Measurements from ENCODE around the gene FHIP2A.

Gene FHIP2A

DNA sequence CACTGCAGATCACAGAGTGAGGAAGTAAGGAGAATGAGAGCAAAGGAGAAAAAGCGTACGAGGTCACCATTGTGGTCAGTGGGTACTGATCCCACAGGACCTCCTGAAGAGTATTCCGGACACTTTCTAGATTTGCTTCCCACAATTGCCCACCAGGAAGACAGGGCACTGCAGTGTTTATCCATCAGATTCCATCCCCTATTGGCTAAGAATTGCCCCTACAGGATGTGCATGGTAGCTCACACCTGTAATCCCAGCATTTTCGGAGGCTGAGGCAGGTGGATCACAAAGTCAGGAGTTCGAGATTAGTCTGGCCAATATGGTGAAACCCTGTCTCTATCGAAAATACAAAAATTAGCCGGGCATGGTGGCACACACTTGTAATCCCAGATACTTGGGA lies 5.3 kb upstream of the FHIP2A start (continued):
- TF ChIP-seq ZNF121 (tag by site-specific recombination; IDR thresholded peaks at IDR 0.05): no peak
- TF ChIP-seq PRDM6 (tag by site-specific recombination; IDR thresholded peaks at IDR 0.05): no peak
- no peak for TF ChIP-seq KLF9 (tag by site-specific recombination; IDR thresholded peaks at IDR 0.05; ENCODE audit: low read depth)
- no peak for TF ChIP-seq ZSCAN5A (tag by site-specific recombination; IDR thresholded peaks at IDR 0.05)

DNA sequence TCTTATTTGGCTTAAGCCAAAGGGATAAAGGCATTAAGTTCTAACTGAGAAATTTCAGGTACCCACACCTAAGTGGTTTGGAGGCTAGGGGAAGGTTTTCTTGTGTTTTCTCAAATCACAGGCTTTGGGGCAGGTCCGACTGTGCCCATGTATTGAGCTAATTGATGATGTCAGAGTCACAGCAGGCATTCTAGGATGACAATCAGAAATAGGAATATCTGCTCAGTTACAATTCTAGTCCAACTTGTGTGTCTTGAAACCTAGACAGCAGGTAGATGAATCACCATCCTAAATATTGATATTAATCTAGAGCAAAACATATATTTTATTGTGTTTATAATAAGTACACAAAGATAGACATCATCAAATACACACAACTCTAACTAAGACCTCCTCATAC lies 2.3 kb upstream of the FHIP2A start:
- no peaks in the 10 kb centered on the region for H3K9me3 ChIP-seq (ENCODE audit: control insufficient read depth, insufficient read depth, low read depth, low read length)
- POLR2A ChIA-PET: no interaction called here
- peaks cover 11% of the 10 kb centered on the region for H3K4me1 ChIP-seq (ENCODE audit: control insufficient read depth, insufficient read depth, low read length)
- H3K4me3 ChIP-seq (ENCODE audit: low read depth, low read length): no peak overlapping the region
- H3K27ac ChIP-seq (ENCODE audit: extremely low read depth, low read depth, low read length): no peak overlapping the region
- CTCF ChIA-PET: no interaction called here
- no peaks in the 10 kb centered on the region for H3K36me3 ChIP-seq (ENCODE audit: control insufficient read depth in 2 of 2, insufficient read depth in 1 of 2, low read length in 2 of 2)
- TF ChIP-seq ZNF530 (tag by site-specific recombination; IDR thresholded peaks at IDR 0.05; ENCODE audit: low read depth) (no peak), ZBTB21 (tag by site-specific recombination; IDR thresholded peaks at IDR 0.05) (0 out of 2 replicates have a peak, but pooled peaks have one; percentile 38), ZNF184 (tag by site-specific recombination; IDR thresholded peaks at IDR 0.05) (no peak), PRDM10 (tag by site-specific recombination; IDR thresholded peaks at IDR 0.05) (no peak), WT1 (tag by site-specific recombination; IDR thresholded peaks at IDR 0.05) (no peak), ZNF791 (tag by site-specific recombination; IDR thresholded peaks at IDR 0.05) (no peak), ZNF354C (tag by site-specific recombination; IDR thresholded peaks at IDR 0.05; ENCODE audit: borderline replicate concordance, low read depth) (no peak), GLI2 (tag by site-specific recombination; IDR thresholded peaks at IDR 0.05; ENCODE audit: borderline replicate concordance, low read depth) (no peak), ZNF596 (tag by site-specific recombination; IDR thresholded peaks at IDR 0.05) (no peak), SCRT2 (tag by site-specific recombination; IDR thresholded peaks at IDR 0.05) (no peak), ZNF544 (tag by site-specific recombination; IDR thresholded peaks at IDR 0.05) (no peak), ZNF148 (tag by site-specific recombination; IDR thresholded peaks at IDR 0.05; ENCODE audit: borderline replicate concordance) (no peak), MEIS1 (CRISPR knock-in tag; IDR thresholded peaks at IDR 0.05; ENCODE audit: borderline replicate concordance) (no peak), ZNF280D (tag by site-specific recombination; IDR thresholded peaks at IDR 0.05) (no peak), ZNF654 (tag by site-specific recombination; IDR thresholded peaks at IDR 0.05; ENCODE audit: low read depth) (no peak)
- TF ChIP-seq, protein P1, sequence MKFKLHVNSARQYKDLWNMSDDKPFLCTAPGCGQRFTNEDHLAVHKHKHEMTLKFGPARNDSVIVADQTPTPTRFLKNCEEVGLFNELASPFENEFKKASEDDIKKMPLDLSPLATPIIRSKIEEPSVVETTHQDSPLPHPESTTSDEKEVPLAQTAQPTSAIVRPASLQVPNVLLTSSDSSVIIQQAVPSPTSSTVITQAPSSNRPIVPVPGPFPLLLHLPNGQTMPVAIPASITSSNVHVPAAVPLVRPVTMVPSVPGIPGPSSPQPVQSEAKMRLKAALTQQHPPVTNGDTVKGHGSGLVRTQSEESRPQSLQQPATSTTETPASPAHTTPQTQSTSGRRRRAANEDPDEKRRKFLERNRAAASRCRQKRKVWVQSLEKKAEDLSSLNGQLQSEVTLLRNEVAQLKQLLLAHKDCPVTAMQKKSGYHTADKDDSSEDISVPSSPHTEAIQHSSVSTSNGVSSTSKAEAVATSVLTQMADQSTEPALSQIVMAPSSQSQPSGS (tag by site-specific recombination; IDR thresholded peaks at IDR 0.05; ENCODE audit: low read depth): peak; percentile 62; the same call in 1 of the 2 replicates

Data from HEK293 (cell line).